Measurements from ENCODE around the gene TAS2R19.

TAS2R19 gene

GRCh38 chr12:10998204-10998603 is 24.2 kb downstream of the TAS2R19 start, which contains the start of gene TAS2R20:
TAS2R20 (minus strand) TSS chr12:10998304; CDS start chr12:10997875, 429 bp downstream.
- H3F3A ChIP-seq (ENCODE audit: insufficient read depth, low read length): no peaks in the 10 kb centered on the region
- no peak for DNase-seq

DNA sequence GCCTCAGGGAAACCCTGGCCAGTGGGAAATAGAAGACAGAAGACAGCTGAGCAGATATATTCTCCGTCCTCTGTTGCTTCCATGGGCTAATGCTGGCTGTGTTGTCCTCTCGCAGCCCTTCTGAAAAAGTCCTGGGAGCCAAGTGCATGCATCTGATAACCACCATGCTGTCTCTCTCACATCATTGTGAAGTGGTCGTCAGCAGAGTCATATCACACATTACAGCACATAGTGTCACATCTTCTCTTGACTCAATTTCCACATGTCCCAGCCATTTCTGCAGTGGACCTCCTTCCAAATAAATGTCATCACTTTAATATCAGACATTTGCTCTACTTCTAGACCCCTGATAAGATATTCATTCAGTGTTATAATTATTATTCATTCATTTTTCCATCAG is 28.1 kb downstream of the TAS2R19 start:
- H4K20me1 ChIP-seq (ENCODE audit: insufficient read depth, low read length): no peaks in the 10 kb centered on the region
- TF ChIP-seq EZH2 (optimal IDR thresholded peaks at IDR 0.05; ENCODE audit: low read depth, low read length) (no peak), CTCF (IDR thresholded peaks at IDR 0.05; ENCODE audit: low read length) (no peak), EZH2phosphoT487 (IDR thresholded peaks at IDR 0.05; ENCODE audit: low read length) (no peak)
- no peak overlapping the region for H3K4me2 ChIP-seq (ENCODE audit: low read depth, low read length)
- no peak for DNase-seq
- no peaks in the 10 kb centered on the region for H3K4me1 ChIP-seq (ENCODE audit: low read length)
- no peaks in the 10 kb centered on the region for H3K9me3 ChIP-seq (replicated peaks; ENCODE audit: insufficient read depth, low read length)
- no peak overlapping the region for H2AFZ ChIP-seq (ENCODE audit: low read length)
- H3K4me3 ChIP-seq (ENCODE audit: low read length): no peak overlapping the region
- no peak overlapping the region for H3K27ac ChIP-seq (ENCODE audit: low read length)
- H3K79me2 ChIP-seq (ENCODE audit: low read length): no peaks in the 10 kb centered on the region
- no peaks in the 10 kb centered on the region for H3K36me3 ChIP-seq (replicated peaks; ENCODE audit: insufficient read depth, low read length)
- no peak overlapping the region for H3K9ac ChIP-seq (ENCODE audit: low read length)
- H3K27me3 ChIP-seq (replicated peaks; ENCODE audit: insufficient read depth, low read length): no peaks in the 10 kb centered on the region
- H3K9me2 ChIP-seq (replicated peaks; ENCODE audit: insufficient read depth, low read length): no peaks in the 10 kb centered on the region
- H3F3A ChIP-seq (ENCODE audit: insufficient read depth, low read length): no peaks in the 10 kb centered on the region

More at GRCh38 chr12:10998204-10998603, 24.2 kb downstream of the TAS2R19 start, which contains the start of gene TAS2R20:
- no peak within 1 kb of the TSS for H3K27ac ChIP-seq (ENCODE audit: low read length)
- H4K20me1 ChIP-seq (ENCODE audit: insufficient read depth, low read length): no peaks in the 10 kb centered on the region
- no peaks in the 10 kb centered on the region for H3K4me1 ChIP-seq (ENCODE audit: low read length)
- H3K4me3 ChIP-seq (ENCODE audit: low read length): no peak within 1 kb of the TSS
- H3K79me2 ChIP-seq (ENCODE audit: low read length): no peaks in the 10 kb centered on the region
- H3K4me2 ChIP-seq (ENCODE audit: low read depth, low read length): no peak within 1 kb of the TSS
- H2AFZ ChIP-seq (ENCODE audit: low read length): no peak within 1 kb of the TSS
- no peaks in the 10 kb centered on the region for H3K36me3 ChIP-seq (replicated peaks; ENCODE audit: insufficient read depth, low read length)
- no peaks in the 10 kb centered on the region for H3K9me2 ChIP-seq (replicated peaks; ENCODE audit: insufficient read depth, low read length)
- H3K9ac ChIP-seq (ENCODE audit: low read length): no peak within 1 kb of the TSS
- H3K27me3 ChIP-seq (replicated peaks; ENCODE audit: insufficient read depth, low read length): no peaks in the 10 kb centered on the region
- no peak for TF ChIP-seq EZH2phosphoT487 (IDR thresholded peaks at IDR 0.05; ENCODE audit: low read length)
- no peak for TF ChIP-seq CTCF (IDR thresholded peaks at IDR 0.05; ENCODE audit: low read length)
- TF ChIP-seq EZH2 (optimal IDR thresholded peaks at IDR 0.05; ENCODE audit: low read depth, low read length): no peak
- no peaks in the 10 kb centered on the region for H3K9me3 ChIP-seq (replicated peaks; ENCODE audit: insufficient read depth, low read length)

- TF ChIP-seq CTCF (IDR thresholded peaks at IDR 0.05; ENCODE audit: low read length): no peak
- TF ChIP-seq EZH2 (optimal IDR thresholded peaks at IDR 0.05; ENCODE audit: low read depth, low read length): no peak
- TF ChIP-seq EZH2phosphoT487 (IDR thresholded peaks at IDR 0.05; ENCODE audit: low read length): no peak
- H3K9ac ChIP-seq (ENCODE audit: low read length): no peak overlapping the region
- H3K27me3 ChIP-seq (replicated peaks; ENCODE audit: insufficient read depth, low read length): no peaks in the 10 kb centered on the region
- no peaks in the 10 kb centered on the region for H3K4me1 ChIP-seq (ENCODE audit: low read length)
- H3K4me2 ChIP-seq (ENCODE audit: low read depth, low read length): no peak overlapping the region
- no peak overlapping the region for H3K27ac ChIP-seq (ENCODE audit: low read length)
- H4K20me1 ChIP-seq (ENCODE audit: insufficient read depth, low read length): no peaks in the 10 kb centered on the region
- no peak overlapping the region for H3K4me3 ChIP-seq (ENCODE audit: low read length)
- no peak for DNase-seq
- H3K36me3 ChIP-seq (replicated peaks; ENCODE audit: insufficient read depth, low read length): no peaks in the 10 kb centered on the region
- no peaks in the 10 kb centered on the region for H3K9me2 ChIP-seq (replicated peaks; ENCODE audit: insufficient read depth, low read length)
- H3F3A ChIP-seq (ENCODE audit: insufficient read depth, low read length): no peaks in the 10 kb centered on the region
- H3K79me2 ChIP-seq (ENCODE audit: low read length): no peaks in the 10 kb centered on the region
- H3K9me3 ChIP-seq (replicated peaks; ENCODE audit: insufficient read depth, low read length): no peaks in the 10 kb centered on the region
- H2AFZ ChIP-seq (ENCODE audit: low read length): no peak overlapping the region
Measured at GRCh38 chr12:10989107-10989506, 33.3 kb downstream of the TAS2R19 start.
